ENCODE data around the gene FGF19. TPM values are rescaled to one million over a fixed set of nuclear protein-coding genes. Genes with fewer than 3 reads are reported as not detected.
"Not testable (repeated sequence)": the region's sequence is repeated elsewhere in the genome, so short reads cannot be mapped to it uniquely, and the experiment has no call there.

Gene FGF19
- total RNA-seq, 1 experiment from 2014 or later: 0.69 TPM

GRCh38 chr11:69697469-69697843, 6.4 kb downstream of the FGF19 start:
- intact Hi-C loops (cut with micrococcal nuclease; ENCODE audit: unreplicated experiment): no loop called here
- Histone ChIP-seq H3K4me3 (ENCODE audit: low read depth, low read length, poor library complexity, severe bottlenecking) (no peak overlapping the region), H3K27ac (ENCODE audit: low read depth, low read length, poor library complexity, severe bottlenecking) (no peak overlapping the region), H3K4me1 (ENCODE audit: insufficient read depth, low read length, poor library complexity, severe bottlenecking) (no peaks in the 10 kb centered on the region), H3K36me3 (ENCODE audit: insufficient read depth, low read length, poor library complexity, severe bottlenecking) (no peaks in the 10 kb centered on the region), H3K27me3 (replicated peaks; ENCODE audit: insufficient read depth, low read depth, low read length, poor library complexity) (peaks cover 15% of the 10 kb centered on the region), H3K9me3 (ENCODE audit: low read depth, low read length, poor library complexity, severe bottlenecking) (no peaks in the 10 kb centered on the region)
- TF ChIP-seq EZH2 (IDR thresholded peaks at IDR 0.05; ENCODE audit: borderline replicate concordance, low read depth, low read length, poor library complexity, severe bottlenecking): no peak
- TF ChIP-seq, protein P1, sequence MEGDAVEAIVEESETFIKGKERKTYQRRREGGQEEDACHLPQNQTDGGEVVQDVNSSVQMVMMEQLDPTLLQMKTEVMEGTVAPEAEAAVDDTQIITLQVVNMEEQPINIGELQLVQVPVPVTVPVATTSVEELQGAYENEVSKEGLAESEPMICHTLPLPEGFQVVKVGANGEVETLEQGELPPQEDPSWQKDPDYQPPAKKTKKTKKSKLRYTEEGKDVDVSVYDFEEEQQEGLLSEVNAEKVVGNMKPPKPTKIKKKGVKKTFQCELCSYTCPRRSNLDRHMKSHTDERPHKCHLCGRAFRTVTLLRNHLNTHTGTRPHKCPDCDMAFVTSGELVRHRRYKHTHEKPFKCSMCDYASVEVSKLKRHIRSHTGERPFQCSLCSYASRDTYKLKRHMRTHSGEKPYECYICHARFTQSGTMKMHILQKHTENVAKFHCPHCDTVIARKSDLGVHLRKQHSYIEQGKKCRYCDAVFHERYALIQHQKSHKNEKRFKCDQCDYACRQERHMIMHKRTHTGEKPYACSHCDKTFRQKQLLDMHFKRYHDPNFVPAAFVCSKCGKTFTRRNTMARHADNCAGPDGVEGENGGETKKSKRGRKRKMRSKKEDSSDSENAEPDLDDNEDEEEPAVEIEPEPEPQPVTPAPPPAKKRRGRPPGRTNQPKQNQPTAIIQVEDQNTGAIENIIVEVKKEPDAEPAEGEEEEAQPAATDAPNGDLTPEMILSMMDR (conservative IDR thresholded peaks at IDR 0.05; ENCODE audit: low read depth, low read length): no peak
- BruUV-seq (replicated peaks): no TSS peak
- ChIA-PET CTCF (no interaction called here), POLR2A (ENCODE audit: low non-redundant PET) (no interaction called here)
- no peak for DNase-seq (ENCODE audit: low spot score)

DNA sequence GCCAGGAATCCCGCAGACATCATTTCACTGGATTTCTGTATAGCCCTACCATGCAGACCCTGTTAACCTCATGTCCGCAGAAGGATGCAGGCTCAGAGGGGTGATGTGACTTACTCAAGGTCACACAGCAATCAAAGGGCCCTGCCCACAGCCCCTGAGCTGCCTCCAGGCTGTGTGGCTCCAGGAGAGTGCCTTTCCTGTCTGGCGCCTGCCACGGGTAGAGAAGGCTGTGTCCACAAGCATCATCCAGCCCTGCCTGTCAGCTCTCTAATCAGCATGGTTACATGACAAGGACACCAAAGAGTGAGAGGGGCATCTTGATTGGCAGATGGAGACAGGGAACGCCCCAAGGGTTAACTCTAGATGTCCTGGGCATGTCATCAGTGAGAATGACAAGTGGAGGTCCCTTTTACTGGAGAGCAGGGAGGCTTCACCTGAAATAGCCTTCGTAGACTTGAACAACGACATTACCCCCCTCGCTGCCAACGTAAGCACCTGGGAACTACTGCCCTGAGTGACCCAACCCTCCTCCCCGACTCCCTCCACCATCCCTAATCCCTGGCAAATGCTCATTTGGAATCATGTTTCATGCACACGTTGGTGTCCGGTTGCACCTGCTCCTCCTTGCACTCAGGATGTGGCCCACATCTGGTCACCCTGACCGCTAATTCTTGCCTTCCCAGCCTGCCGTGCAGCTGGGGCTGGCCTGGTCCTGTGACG, 6.9 kb downstream of the FGF19 start:
- H3K27me3 ChIP-seq (replicated peaks; ENCODE audit: insufficient read depth, low read depth, low read length, poor library complexity): peaks cover 9% of the 10 kb centered on the region
- TF ChIP-seq EZH2 (IDR thresholded peaks at IDR 0.05; ENCODE audit: borderline replicate concordance, low read depth, low read length, poor library complexity, severe bottlenecking): no peak
- TF ChIP-seq, protein P1 (conservative IDR thresholded peaks at IDR 0.05; ENCODE audit: low read depth, low read length): no peak
- no TSS peak for BruUV-seq (replicated peaks)
- POLR2A ChIA-PET (ENCODE audit: low non-redundant PET): no interaction called here
- H3K4me3 ChIP-seq (ENCODE audit: low read depth, low read length, poor library complexity, severe bottlenecking): no peak overlapping the region
- intact Hi-C loops (cut with micrococcal nuclease; ENCODE audit: unreplicated experiment): no loop called here
- no peaks in the 10 kb centered on the region for H3K36me3 ChIP-seq (ENCODE audit: insufficient read depth, low read length, poor library complexity, severe bottlenecking)
- CTCF ChIA-PET: no interaction called here
- no peak for DNase-seq (ENCODE audit: low spot score)
- H3K4me1 ChIP-seq (ENCODE audit: insufficient read depth, low read length, poor library complexity, severe bottlenecking): no peaks in the 10 kb centered on the region
- no peak overlapping the region for H3K27ac ChIP-seq (ENCODE audit: low read depth, low read length, poor library complexity, severe bottlenecking)
- H3K9me3 ChIP-seq (ENCODE audit: low read depth, low read length, poor library complexity, severe bottlenecking): no peaks in the 10 kb centered on the region

DNA sequence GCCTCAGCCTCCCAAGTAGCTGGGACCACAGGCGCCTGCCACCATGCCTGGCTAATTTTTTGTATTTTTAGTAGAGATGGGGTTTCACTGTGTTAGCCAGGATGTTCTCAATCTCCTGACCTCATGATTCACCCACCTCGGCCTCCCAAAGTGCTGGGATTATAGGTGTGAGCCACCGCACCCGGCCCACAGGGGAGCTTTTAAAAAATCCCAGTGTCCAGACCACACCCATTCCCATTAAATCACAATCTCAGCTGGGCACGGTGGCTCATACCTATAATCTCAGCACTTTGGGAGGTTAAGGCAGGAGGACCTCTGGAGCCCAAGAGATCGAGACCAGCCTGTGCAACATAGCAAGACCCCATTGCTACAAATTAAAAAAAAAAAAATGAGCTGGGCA, 7.8 kb downstream of the FGF19 start:
- BruUV-seq (replicated peaks); DNase-seq (ENCODE audit: low spot score); H3K27ac ChIP-seq (ENCODE audit: low read depth, low read length, poor library complexity, severe bottlenecking); intact Hi-C loops (cut with micrococcal nuclease; ENCODE audit: unreplicated experiment); H3K4me3 ChIP-seq (ENCODE audit: low read depth, low read length, poor library complexity, severe bottlenecking); H3K9me3 ChIP-seq (ENCODE audit: low read depth, low read length, poor library complexity, severe bottlenecking); POLR2A ChIA-PET (ENCODE audit: low non-redundant PET); H3K4me1 ChIP-seq (ENCODE audit: insufficient read depth, low read length, poor library complexity, severe bottlenecking); H3K27me3 ChIP-seq (replicated peaks; ENCODE audit: insufficient read depth, low read depth, low read length, poor library complexity); H3K36me3 ChIP-seq (ENCODE audit: insufficient read depth, low read length, poor library complexity, severe bottlenecking): not testable (repeated sequence)
- CTCF ChIA-PET: interaction anchor here (0.7 kb wide), 1 partner anchor 391 kb away, joined by 4 read pairs; no protein-coding TSS in a partner anchor

- no peak for TF ChIP-seq EZH2 (IDR thresholded peaks at IDR 0.05; ENCODE audit: borderline replicate concordance, low read depth, low read length, poor library complexity, severe bottlenecking)
- TF ChIP-seq, protein P1 (conservative IDR thresholded peaks at IDR 0.05; ENCODE audit: low read depth, low read length): no peak
- Histone ChIP-seq H3K27me3 (replicated peaks; ENCODE audit: insufficient read depth, low read depth, low read length, poor library complexity) (no peaks in the 10 kb centered on the region), H3K9me3 (ENCODE audit: low read depth, low read length, poor library complexity, severe bottlenecking) (no peaks in the 10 kb centered on the region), H3K4me3 (ENCODE audit: low read depth, low read length, poor library complexity, severe bottlenecking) (no peak overlapping the region), H3K36me3 (ENCODE audit: insufficient read depth, low read length, poor library complexity, severe bottlenecking) (no peaks in the 10 kb centered on the region), H3K4me1 (ENCODE audit: insufficient read depth, low read length, poor library complexity, severe bottlenecking) (no peaks in the 10 kb centered on the region), H3K27ac (ENCODE audit: low read depth, low read length, poor library complexity, severe bottlenecking) (no peak overlapping the region)
- no TSS peak for BruUV-seq (replicated peaks)
- POLR2A ChIA-PET (ENCODE audit: low non-redundant PET): no interaction called here
- CTCF ChIA-PET: interaction anchor here (0.7 kb wide), 2 partner anchors 10 to 390 kb away, joined by 3 to 4 read pairs; no protein-coding TSS in a partner anchor
- DNase-seq (ENCODE audit: low spot score): no peak
- intact Hi-C loops (cut with micrococcal nuclease; ENCODE audit: unreplicated experiment): no loop called here
These were observed 8.2 kb downstream of the FGF19 start for GRCh38 chr11:69695581-69695980.
